Stimulated activated CD4-positive, alpha-beta T cell treated with anti-CD3 and anti-CD28 coated beads, Interleukin-2, amount 100 ng/mL, for 24 hours (primary cell): Measurements from ENCODE around the gene DOK6.
A peak's percentile ranks its signal among the peaks of the same experiment; 100 is the strongest.
"Not testable (repeated sequence)": the region's sequence is repeated elsewhere in the genome, so short reads cannot be mapped to it uniquely, and the experiment has no call there.

Source experiments
- DNase-seq, 2 donors: peaks; one replicate each; pipeline ENCODE4 v3.0.0-alpha.2; 2020

DOK6 gene

GRCh38 chr18:69830189-69830588 lies 429.5 kb downstream of the DOK6 start:
- DNase-seq: no peak

DNA sequence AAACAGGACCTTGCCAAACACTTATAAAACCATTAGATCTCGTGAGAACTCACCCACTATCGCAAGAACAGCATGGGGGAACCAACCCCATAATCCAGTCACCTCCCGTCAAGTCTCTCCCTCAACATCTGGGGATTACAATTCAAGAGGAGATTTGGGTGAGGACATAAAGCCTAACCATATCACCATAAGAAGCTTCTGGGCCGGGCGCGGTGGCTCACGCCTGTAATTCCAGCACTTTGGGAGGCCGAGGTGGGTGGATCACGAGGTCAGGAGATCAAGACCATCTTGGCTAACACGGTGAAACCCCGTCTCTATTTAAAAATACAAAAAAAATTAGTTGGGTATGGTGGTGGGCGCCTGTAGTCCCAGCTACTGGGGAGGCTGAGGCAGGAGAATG lies 434.3 kb downstream of the DOK6 start:
- DNase-seq: not testable (repeated sequence)

GRCh38 chr18:69838003-69838402 lies 437.3 kb downstream of the DOK6 start:
- no peak for DNase-seq

- DNase-seq: peak in 1 of 2 donors; percentile 25
Observed at GRCh38 chr18:69838620-69839411, 438.1 kb downstream of the DOK6 start.

DNA sequence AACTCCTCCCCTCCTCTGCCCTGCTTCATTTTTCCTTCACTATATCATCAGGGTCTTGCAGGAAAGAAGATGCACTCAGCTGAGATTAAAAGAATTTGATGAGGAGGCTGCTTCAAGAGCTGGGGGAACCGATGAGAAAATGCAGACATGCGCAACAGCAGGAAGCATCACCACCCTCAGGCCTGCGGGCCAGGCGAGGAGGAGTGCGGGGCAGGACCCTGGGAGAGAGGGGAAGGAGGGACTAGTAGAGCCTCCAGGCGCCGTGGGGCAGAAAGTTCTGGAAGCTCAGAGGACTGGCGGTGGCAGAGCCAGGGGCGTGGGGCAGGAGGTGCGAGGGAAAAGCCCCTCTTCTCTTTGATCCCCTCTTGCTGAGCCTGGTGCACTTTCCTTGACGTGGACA lies 438.8 kb downstream of the DOK6 start:
- no peak for DNase-seq

DNA sequence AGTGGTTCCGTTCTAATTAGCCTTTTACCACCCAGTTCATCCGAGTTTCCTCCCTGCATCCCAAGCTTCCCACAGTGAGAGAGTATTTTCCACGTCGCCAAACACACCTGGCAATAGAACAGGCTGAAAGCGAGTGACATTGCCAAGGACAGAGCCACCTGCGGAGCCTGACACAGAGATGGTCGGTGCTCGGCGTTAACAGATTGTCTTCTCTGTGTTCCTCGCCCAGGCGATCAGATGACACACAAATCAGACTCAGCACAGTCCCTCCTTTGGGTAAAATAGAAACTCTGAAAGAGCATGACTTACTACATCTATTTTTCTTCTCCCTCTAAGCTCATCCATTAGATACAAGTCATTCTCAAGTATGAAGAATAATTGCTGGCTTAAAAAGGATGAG lies 439.3 kb downstream of the DOK6 start:
- no peak for DNase-seq

DNA sequence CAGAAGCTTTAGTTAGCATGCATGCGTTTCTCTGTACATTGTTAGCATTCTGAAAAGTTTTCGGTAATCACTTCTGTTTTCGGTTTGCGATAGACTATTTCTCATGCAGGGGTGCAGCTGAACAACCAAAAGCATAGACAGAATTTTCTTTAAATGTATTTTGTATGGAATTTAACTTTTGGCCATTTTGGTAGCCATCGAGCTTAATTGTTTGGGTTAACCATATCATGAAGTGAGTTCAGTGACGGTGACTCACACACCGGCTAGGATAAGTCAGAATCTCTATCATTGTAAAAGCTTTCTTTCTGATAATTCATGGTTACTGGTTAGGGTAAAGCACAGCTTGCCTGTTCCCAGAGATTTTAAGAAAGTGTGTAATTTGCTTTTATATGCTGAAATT lies 439.8 kb downstream of the DOK6 start:
- DNase-seq: no peak

DNA sequence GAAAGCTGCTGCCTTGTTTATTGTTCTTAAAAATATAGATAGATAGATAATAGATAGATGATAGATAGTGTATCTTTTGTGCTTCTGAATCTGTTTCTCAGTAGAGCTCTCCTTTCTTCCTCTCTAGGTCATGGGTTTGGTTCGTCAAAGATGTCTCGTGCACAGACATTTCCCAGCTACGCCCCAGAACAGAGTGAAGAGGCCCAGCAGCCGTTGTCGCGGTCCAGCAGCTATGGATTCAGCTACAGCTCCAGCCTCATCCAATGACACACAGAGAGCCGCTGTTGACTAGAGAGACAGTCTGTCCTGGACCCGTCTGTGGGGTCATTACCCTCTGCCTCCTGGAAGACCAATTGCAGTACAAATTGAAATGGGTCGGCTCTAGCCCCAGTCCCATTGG lies 440.4 kb downstream of the DOK6 start:
- DNase-seq: no peak

DNA sequence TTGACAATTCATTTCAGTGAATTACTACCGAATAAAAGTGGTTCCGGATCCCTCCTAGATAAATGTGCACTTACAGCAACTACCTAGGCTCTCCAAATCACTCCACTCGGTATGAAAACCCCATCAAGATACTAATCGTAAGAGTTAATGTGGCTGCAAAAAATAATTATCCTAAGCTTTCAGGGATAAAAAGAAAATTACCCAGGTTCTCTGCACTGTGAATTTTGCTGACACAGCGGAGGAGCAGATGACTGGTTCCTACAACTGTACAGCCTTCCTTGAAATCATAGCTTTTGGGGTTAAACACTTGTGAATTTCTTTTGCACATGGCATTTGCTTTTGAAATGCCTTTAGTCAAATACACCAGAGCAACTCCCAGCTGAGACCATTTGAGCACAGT lies 442.3 kb downstream of the DOK6 start:
- DNase-seq: no peak

GRCh38 chr18:69844656-69845055 lies 444.0 kb downstream of the DOK6 start:
- DNase-seq: no peak

DNA sequence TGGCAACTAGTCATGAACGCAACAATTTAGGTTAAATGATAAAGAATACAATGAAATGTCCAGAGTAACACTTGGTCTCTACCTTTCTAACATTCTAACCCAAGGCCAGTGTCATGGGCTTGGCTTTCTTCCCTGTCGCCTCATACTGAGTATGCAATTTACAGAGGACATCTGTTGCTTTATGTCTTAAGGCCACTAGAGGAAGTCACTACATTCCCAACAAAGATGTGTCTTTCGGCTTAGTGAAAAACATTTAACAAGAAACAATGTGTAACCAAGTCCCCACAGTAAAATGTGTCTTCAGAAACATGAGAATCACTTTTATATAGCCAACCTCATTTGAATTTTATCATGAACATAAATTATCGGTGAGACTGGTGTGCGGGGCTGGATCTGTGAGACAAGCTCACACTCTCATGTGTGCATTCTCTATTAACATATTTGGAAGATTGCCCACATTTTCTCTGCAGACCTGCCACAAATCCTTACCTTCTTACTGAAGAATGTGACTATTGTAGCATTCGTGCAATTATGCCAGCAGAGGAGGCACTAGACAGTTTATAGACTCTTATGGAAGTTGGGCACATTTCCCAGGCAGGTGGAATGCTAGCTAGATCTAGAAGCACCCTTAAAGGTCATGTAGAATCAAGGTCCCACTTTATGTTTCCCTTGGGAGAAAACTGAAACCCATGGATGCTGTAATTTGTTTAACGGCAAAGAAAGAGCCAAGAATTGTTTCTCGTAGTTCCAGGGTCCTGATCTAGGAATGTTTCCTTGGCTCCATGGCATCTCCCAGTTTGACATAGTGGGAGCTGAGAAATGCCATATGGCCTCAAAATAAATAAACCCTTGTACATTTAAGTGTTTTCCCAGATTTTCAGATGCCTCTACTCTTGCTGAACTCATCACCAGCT lies 445.2 kb downstream of the DOK6 start:
- no peak for DNase-seq

DNA sequence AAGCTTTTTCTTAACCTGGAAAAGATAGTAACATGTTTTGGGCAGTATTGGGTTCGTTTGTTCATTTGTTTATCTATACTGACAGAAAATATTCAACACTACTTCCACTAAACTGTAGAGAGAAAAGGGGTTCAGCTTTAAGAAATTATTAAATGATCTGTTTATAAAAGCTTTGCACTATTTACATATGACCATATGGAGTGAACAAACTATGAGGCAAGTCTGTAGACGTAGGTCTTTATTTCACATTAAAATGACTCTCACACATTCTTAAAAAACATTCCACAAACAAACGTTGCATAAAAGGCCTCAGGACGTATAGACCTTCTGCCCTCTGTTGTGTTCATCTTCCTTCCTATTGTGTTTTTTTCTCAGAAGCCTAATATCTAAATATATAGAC lies 452.4 kb downstream of the DOK6 start:
- no peak for DNase-seq

- no peak for DNase-seq
Observed at GRCh38 chr18:69854455-69854854, 453.8 kb downstream of the DOK6 start.

GRCh38 chr18:69858897-69859296 lies 458.2 kb downstream of the DOK6 start:
- no peak for DNase-seq

- DNase-seq: not testable (repeated sequence)
Observed at GRCh38 chr18:69864802-69865201, 464.1 kb downstream of the DOK6 start.

GRCh38 chr18:69865776-69866175 lies 465.1 kb downstream of the DOK6 start:
- no peak for DNase-seq

GRCh38 chr18:69866212-69866611 lies 465.5 kb downstream of the DOK6 start:
- no peak for DNase-seq

DNA sequence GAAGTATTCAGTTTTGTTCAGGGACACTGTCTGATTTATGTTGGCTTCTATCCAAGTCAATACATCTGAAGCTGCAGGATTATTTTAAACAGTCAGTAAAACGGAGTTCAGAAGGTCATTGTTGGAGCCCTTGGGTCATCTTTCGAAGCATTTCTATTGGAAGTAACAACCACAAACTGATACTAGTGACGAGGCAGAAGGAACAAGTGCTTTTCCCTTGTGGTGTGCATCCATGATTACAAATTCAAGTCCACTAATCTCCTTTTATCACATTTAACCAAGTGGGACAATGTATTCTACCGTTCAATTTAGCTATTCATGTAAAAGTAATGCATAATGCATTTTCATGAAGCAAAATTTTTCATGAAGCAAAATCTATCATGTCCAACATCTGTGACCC lies 470.0 kb downstream of the DOK6 start:
- no peak for DNase-seq

DNA sequence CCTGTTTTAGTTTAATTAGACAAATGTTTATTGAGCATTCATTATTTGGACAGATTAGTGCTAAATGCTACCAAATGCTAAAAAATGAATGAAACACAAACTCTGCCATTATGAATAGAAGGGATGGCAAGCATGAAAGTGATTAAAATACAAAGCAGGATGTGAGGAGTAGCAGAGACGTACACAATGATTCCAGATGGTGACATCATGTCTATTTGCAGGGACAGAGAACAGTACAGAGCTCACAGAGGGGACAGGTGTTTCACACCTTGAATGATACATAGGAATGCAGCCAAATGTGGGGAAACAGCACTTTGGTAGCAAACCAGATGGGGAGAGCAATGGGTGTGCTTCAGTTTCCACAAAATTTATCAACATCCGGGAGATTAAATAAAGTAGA lies 470.7 kb downstream of the DOK6 start:
- DNase-seq: no peak

DNA sequence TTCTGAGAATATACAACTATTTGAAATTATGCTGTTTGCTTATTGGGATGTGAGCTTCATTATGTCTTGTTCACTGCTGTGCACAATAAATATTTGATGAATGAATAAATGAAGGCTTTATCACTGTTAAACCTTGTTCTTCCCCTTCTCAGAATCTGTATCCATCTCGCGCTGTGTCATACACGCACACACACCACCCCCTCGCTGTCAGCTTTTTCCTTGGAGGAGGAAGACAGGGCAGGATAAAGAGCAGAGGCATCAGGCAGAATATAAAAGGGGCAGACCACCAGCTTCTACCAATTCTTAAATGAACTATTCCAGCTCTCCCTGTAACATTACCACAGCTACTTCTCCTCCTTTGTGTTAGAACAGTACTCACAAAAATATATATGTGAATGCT lies 472.0 kb downstream of the DOK6 start:
- DNase-seq: no peak

DNA sequence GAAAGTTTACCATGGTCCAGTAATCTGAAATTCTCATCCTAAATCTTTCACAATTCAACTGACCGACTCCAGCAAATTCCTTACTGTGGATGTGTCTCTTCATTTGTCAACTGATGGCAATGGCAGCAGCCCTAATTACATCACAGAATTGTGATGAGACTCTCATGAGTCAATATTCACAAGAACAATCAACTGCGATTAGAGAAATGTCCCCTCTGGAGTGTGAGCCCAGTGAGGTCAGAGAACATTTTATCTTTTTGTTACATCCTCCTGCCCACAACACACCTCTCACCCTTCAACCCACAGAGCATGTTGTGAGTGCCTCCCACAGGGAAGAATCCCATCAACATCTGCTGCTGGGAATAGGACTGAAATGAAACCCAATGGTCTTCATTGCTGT lies 473.4 kb downstream of the DOK6 start:
- no peak for DNase-seq

DNA sequence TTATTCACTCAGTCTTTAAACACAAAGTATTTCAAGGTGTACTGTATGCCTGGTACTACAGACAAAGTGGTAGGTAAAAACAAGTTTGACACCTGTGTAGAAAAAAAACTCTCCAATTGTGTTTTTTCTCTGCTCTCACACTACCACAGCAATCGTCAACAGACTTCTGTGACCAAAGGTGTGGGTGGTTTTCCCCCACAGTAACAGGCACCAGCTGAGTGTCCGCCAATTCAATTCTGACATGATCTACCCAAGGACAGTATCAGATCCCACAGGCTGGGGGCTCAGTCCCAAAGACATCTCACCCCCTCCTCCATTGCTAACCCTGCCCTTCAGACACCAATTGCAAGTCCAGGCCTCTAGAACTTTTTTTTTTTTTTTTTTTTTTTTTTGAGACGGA lies 475.8 kb downstream of the DOK6 start:
- DNase-seq: no peak

GRCh38 chr18:69878213-69878933 lies 477.7 kb downstream of the DOK6 start:
- no peak for DNase-seq
